Measurements from ENCODE around the gene DYRK2. TPM values are rescaled to one million over a fixed set of nuclear protein-coding genes. Genes with fewer than 3 reads are reported as not detected.
A peak's percentile ranks its signal among the peaks of the same experiment; 100 is the strongest.

DYRK2 gene
- total and polyA plus RNA-seq, 2 donors (not counting 3 experiments of a cell fraction or from before 2014, with no cell fraction given) = 4.5 to 11.0 TPM

DNA sequence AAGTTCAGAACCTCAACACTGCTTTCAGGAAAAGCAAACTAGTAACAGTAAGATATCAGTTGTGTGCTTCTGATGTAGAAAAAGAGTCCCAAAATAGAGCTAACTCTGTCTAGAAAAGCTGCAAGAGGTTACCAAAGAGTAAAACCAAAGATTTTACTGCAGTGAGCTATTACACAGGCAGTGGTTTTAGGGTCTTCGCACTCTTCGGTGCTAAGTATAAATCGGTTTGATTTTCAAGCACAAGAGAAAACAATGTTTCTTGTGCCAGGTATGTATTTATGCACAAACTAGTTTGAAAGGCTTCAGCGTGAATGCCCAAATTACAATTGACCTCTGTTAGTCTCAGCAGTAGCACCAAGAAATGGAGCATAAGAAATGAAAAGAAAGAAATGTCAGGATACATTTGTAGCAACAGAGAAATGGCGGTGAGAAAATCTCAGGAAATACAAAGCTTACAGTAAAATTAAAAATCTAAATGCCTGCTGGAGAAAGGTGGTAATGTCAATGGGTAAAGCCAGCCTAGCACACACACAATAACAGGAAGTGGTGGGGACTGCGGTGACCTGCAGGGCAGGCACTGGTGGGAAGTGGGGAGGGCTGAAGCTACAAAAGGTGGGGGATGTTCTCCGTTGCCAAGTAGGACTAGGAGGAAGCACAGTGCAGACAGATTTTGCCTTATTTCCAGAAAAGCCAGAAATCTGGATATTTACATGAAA lies 18.0 kb upstream of the DYRK2 start:
- dilution Hi-C loops (cut with MboI; ENCODE audit: extremely low pct_ligation_motif_present, low sequenced_read_pairs) = no loop called here
- Histone ChIP-seq H3K79me2 (ENCODE audit: control insufficient read depth, insufficient read depth, low read length) (no peaks in the 10 kb centered on the region), H3K36me3 (ENCODE audit: control insufficient read depth in 2 of 2, extremely low read depth in 1 of 2, insufficient read depth in 2 of 2, low read length in 2 of 2) (no peaks in the 10 kb centered on the region), H3K4me1 (ENCODE audit: control insufficient read depth, extremely low read depth, insufficient read depth, low read length) (peaks cover 2% of the 10 kb centered on the region), H2AFZ (ENCODE audit: low read depth, low read length) (no peak overlapping the region), H3K9me1 (replicated peaks; ENCODE audit: control insufficient read depth, extremely low read depth, insufficient read depth, low read length) (no peaks in the 10 kb centered on the region), H3K27me3 (ENCODE audit: control insufficient read depth in 2 of 2, insufficient read depth in 2 of 2, low read length in 2 of 2) (peaks cover 4 to 7% of the 10 kb centered on the region in 2 experiments), H3K27ac (ENCODE audit: insufficient read depth, low read depth, low read length) (no peak overlapping the region), H4K20me1 (replicated peaks; ENCODE audit: control insufficient read depth, extremely low read depth, insufficient read depth, low read length) (no peaks in the 10 kb centered on the region), H3K4me2 (ENCODE audit: insufficient read depth, low read length) (no peak overlapping the region), H3K9me3 (replicated peaks; ENCODE audit: control insufficient read depth, insufficient read depth, low read length) (no peaks in the 10 kb centered on the region), H3K9ac (replicated peaks; ENCODE audit: extremely low read depth, insufficient read depth, low read length) (no peak overlapping the region), H3K4me3 (replicated peaks in 1 of 3; ENCODE audit: insufficient read depth in 1 of 3, low read depth in 1 of 3, low read length in 3 of 3) (no peak overlapping the region)
- DNase-seq (ENCODE audit: low read depth, low spot score) (peak; percentile 65), FAIRE-seq (no peak)
- ChIA-PET POLR2A (no interaction called here), CTCF (interaction anchor here (1.0 kb wide), 1 partner anchor 35 kb away, joined by 3 read pairs; no protein-coding TSS in a partner anchor)
- TF ChIP-seq POLR2AphosphoS5 (IDR thresholded peaks at IDR 0.05; ENCODE audit: insufficient read depth, low read depth, low read length) (no peak), EZH2 (IDR thresholded peaks at IDR 0.05; ENCODE audit: borderline replicate concordance, low read depth, low read length, severe bottlenecking) (no peak), GATA2 (IDR thresholded peaks at IDR 0.05; ENCODE audit: insufficient read depth, insufficient read length, low read depth, low read length) (no peak), FOS (IDR thresholded peaks at IDR 0.05; ENCODE audit: borderline replicate concordance, insufficient read depth, low read length) (no peak), MYC (IDR thresholded peaks at IDR 0.05; ENCODE audit: low read depth, low read length) (no peak), JUN (IDR thresholded peaks at IDR 0.05; ENCODE audit: borderline replicate concordance, insufficient read depth, insufficient read length, low read depth) (no peak), POLR2A (IDR thresholded peaks at IDR 0.05; ENCODE audit: low read depth, low read length) (no peak)
- TF ChIP-seq, protein P1, sequence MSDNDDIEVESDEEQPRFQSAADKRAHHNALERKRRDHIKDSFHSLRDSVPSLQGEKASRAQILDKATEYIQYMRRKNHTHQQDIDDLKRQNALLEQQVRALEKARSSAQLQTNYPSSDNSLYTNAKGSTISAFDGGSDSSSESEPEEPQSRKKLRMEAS (IDR thresholded peaks at IDR 0.05; ENCODE audit: insufficient read depth, insufficient read length) = no peak
- TF ChIP-seq, protein P2, sequence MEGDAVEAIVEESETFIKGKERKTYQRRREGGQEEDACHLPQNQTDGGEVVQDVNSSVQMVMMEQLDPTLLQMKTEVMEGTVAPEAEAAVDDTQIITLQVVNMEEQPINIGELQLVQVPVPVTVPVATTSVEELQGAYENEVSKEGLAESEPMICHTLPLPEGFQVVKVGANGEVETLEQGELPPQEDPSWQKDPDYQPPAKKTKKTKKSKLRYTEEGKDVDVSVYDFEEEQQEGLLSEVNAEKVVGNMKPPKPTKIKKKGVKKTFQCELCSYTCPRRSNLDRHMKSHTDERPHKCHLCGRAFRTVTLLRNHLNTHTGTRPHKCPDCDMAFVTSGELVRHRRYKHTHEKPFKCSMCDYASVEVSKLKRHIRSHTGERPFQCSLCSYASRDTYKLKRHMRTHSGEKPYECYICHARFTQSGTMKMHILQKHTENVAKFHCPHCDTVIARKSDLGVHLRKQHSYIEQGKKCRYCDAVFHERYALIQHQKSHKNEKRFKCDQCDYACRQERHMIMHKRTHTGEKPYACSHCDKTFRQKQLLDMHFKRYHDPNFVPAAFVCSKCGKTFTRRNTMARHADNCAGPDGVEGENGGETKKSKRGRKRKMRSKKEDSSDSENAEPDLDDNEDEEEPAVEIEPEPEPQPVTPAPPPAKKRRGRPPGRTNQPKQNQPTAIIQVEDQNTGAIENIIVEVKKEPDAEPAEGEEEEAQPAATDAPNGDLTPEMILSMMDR (IDR thresholded peaks at IDR 0.05; ENCODE audit: extremely low read depth in 1 of 2, insufficient read depth in 1 of 2, low read depth in 1 of 2, low read length in 2 of 2) = no peak
- intact Hi-C loops (cut with micrococcal nuclease) = no loop called here
- no TSS peak for BruUV-seq (replicated peaks)
